ENCODE results near the gene AGO4.

- TF ChIP-seq POLR2A (IDR thresholded peaks at IDR 0.05) (no peak), POLR2AphosphoS5 (IDR thresholded peaks at IDR 0.05) (no peak)
These were observed 37.0 kb downstream of the AGO4 start for GRCh38 chr1:35844826-35845225.

Measured in upper lobe of left lung (tissue), 4 donors.